HG03196 (cell line): ENCODE data around the gene FBXO47.
"Not testable (repeated sequence)": the region's sequence is repeated elsewhere in the genome, so short reads cannot be mapped to it uniquely, and the experiment has no call there.

Experiments used
- ATAC-seq: cut with Tn5 transposase; IDR thresholded peaks from one replicate; pipeline ENCODE4 v1.9.1; 2021; ENCODE audit not compliant: unreplicated experiment

Gene FBXO47

DNA sequence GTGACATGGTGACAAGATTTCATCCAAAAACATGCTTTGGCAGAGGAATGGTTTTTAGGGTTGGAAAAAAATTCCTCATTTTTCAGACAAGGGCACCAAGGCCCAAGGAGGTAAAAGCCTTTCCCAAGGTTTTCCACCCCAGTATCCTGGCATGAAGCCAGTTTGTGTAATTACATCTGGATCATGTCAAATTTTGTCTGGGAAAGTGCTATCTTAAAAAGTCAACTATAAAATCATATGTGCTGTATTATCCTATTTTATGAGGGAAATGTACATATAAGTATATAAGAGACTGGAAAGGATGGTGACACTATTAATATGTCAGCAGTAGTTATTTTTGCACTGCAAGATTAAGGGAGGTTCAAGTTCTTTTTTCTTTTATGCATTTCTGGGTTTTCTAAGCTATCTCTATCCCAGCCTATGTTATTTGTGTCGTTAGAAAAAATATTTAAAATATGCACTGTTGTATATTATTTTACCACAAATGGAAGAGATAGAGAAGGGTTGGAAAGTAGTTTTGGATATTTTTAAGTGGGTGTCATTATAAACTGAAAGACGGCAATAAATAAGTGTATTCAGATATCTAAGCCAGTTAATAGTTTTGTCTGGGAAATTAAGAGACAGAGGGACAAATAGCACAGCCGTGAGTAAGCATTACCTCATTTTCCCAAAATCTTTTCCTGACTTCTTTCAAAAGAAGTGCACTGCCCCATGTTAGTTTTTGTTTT is 13.5 kb upstream of the FBXO47 start:
- ATAC-seq: no peak

DNA sequence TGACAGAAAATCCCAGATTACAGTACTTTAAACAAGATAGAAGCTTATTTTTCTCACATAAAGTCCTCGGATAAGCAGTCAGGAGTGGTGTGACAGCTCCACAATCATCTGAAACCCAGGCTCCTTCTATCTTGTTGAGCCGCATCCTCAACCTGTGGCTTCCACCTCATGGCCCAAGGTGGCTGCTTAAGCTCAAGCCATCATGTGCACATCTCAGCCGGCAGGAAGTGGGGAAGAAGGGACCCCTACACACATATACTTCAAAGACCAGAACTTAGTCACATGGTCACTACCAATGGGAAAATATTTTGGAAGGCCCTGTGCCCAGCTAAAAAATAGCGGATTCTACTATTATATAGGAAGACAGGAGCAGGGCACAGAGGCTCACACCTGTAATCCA is 11.0 kb upstream of the FBXO47 start:
- no peak for ATAC-seq

DNA sequence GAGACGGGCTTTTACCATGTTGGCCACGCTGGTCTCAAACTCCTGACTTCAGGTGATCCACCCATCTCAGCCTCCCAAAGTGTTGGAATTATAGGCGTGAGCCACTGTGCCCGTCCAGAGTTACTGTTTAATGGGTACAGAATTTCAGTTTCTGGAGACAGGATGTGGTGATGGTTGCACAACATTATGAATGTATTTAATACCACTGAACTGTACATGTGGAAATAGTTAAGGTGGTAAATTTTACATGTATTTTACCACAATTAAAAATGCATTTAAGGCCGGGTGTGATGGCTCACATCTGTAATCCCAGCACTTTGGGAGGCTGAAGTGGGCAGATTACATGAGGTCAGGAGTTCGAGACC is 9.0 kb upstream of the FBXO47 start:
- ATAC-seq: not testable (repeated sequence)

DNA sequence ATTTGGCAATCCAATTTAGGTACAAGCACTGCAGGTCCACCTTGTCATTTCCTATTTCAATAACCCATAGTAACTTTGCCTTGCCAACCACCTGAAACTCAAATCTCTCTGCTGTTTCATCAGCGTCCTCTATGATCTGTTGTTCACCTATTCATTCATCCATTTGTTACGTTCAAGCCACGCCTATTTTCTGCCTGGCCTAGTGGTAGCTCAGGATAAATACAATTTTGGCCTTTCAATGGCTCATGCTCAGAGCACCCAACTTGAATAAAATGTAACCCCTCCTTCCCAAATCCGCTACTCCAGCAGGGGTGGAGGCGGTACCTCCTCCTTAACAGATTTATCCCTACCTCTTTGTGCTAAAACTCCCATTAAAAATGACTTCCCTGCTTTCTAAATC is 3.6 kb upstream of the FBXO47 start:
- no peak for ATAC-seq

DNA sequence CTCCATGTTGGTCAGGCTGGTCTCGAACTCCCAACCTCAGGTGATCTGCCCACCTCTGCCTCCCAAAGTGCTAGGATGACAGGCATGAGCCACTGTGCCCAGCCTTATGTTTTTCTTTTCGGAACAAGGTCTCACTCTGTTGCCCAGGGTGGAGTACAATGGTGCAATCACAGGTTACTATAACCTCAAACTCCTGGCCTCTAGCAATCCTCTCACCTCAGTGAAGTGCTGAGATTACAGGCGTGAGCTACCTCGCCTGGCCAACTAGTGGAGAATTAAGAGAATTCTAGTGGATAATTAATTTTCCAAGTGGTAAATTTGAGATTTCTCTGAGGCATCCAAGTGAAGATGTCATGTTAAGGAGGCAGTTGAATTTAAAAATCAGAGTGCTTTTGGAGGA is 2.9 kb upstream of the FBXO47 start:
- no peak for ATAC-seq

DNA sequence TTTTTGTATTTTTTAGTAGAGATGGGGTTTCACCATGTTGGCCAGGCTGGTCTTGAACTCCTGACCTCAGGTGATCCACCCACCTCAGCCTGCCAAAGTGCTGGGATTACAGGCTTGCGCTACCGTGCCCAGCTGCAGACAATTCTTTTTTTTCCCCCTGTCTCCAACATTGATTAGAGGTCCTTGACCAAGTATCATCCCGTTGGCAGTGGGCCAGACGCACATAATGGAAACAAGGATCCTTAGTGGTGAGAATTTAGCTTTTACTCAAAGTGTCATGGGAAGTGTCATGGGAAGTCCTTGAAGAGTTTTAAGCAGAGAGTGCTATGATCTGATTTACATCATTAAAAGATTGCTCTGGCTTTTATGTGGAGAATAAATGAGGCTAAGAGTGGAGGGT is 2.1 kb upstream of the FBXO47 start:
- no peak for ATAC-seq

- ATAC-seq: no peak
Measured at GRCh38 chr17:38961413-38961812, 5.8 kb downstream of the FBXO47 start.

DNA sequence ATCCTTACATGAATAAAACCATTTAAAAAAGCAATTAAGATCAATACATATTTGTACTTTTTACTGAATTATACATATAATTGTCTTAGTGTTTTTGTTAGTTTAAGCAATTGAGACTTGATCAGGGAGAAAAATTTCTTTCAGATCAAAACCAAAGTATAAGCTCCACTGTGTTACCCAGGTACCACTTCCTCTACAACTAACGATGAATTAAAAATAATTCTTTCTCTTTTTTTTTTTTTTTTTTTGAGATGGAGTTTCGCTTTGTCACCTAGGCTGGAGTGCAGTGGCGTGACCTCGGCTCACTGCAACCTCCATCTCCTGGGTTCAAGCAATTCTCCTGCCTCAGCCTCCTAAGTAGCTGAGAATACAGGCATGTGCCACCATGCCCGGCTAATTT is 6.8 kb downstream of the FBXO47 start:
- no peak for ATAC-seq

GRCh38 chr17:38959508-38959907 is 7.7 kb downstream of the FBXO47 start:
- ATAC-seq: no peak

DNA sequence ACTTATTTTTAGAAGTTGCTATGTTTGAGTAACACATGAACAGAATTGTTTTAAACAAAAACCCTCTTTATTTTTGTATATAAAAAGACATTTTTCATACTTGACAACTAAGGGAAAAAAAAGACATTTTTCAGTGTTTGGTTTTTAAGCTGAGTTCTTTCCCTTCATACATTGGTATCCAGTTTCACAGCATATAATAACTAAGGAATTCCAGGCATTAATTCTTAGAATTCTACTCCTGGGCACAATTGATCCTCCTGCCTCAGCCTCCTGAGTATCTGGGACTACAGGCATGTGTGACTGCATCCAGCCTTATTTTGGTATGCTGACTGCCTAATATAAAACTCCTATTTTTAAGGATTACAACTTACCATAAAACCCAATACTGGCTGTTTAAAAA is 8.4 kb downstream of the FBXO47 start:
- ATAC-seq: no peak

DNA sequence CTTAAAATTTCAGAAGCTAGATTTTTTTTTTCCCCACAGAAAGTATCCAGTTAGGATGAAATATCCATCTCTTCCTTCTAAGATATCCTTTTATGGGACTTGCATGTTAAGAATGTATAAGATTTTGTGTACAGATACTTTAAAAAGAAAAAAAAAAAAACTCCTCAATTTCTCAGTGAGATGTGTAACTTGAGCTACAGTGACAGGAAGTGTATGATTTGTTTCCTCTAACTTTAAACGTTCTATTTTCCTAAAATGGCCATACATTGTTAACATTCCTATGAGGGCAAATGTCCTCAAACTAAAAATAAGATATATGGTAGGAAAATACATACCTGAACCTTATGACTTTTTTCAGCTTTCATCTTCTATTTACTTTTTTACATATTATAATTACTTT is 8.9 kb downstream of the FBXO47 start:
- ATAC-seq: no peak

GRCh38 chr17:38953800-38954199 is 13.4 kb downstream of the FBXO47 start:
- not testable (repeated sequence) for ATAC-seq

- no peak for ATAC-seq
Measured at GRCh38 chr17:38947189-38947588, 20.0 kb downstream of the FBXO47 start.

DNA sequence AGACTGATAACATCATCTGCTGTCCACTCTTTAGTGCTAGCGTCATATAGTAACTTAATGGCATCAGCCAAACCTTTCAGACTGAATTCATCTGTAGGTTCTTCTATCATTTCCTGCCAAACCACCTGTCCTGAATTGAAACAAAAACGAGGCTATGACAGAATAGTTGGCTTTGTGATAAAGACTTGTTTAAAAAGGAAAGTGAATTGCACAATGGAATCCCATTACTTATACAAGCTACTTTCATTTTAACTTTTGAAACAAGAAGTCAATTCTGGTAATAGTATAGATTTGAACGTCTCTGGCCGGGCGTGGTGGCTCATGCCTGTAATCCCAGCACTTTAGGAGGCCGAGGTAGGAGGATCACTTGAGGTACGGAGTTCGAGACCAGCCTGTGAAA is 23.6 kb downstream of the FBXO47 start:
- ATAC-seq: no peak

DNA sequence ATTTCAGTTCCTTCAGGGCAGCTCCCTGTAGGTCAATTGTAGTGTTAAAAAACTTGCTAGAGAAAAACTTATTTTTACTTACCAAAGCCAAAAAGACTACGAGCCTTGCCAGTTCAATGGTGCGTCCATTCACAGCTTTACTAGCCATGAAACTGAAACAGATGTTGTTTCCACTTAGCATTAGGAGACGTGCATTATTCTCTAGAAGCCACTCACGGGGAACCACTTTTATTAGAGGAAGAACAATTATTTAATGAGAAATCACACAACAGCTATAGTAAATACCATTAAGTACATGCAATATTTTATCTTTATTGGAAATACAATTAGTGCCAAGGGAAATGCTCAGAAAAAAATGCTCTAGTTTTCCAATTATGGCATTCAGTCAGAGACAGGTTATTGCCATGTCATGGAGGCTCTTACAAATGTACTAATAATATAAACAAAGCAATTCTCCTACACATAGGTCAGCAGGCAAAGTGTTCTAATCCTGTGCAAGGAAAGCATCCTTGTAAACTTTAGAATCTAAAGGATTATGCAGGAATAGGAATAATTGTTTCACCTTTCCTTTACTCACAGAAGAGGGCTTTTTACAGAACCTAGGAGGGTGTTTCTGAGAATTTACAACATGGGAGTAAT is 24.4 kb downstream of the FBXO47 start:
- ATAC-seq: no peak

GRCh38 chr17:38940404-38940803 is 26.8 kb downstream of the FBXO47 start:
- no peak for ATAC-seq

GRCh38 chr17:38939987-38940386 is 27.2 kb downstream of the FBXO47 start:
- ATAC-seq: no peak

GRCh38 chr17:38933962-38934361 is 33.2 kb downstream of the FBXO47 start:
- not testable (repeated sequence) for ATAC-seq

GRCh38 chr17:38930782-38931181 is 36.4 kb downstream of the FBXO47 start:
- not testable (repeated sequence) for ATAC-seq

- ATAC-seq: no peak
Measured at GRCh38 chr17:38926293-38927070, 40.7 kb downstream of the FBXO47 start.

DNA sequence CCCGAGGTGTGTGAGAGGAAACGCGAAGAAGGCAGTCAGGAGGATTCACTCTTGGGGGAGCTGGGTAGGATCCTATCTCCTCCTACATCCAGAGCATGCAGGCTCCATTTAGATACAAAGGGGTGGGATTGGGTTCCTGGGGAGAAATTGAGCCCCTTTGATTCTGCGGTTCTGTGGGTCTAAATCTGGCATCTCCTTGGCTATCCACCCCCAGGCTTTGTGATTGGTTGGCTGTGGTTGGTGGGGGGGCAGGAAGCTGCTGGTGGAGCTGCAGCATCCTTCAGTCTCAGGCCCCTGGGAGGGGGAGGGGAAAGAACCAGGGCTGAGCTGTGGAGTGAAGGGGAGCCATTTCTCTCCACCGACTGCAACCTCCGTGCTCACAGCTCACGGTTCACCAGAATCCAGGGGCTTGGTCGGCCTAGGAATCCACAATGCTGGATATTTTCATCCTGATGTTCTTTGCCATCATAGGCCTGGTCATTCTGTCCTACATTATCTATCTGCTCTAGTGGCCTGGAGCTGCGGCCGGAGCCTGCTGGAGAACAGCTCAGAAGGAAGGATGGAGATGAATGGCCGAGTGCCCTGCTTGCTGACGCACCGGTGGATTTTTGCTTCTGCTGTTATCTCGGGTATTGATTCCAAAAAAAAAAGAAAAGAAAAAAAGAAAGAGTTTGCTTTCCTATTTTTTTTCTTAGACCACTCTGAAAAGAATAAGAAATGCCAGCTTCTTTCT is 41.8 kb downstream of the FBXO47 start, which contains the start of gene LASP1NB:
LASP1NB (plus strand) TSS at position 352 of the 733 bp plus-strand sequence.
- ATAC-seq: no peak
